ENCODE measurements around the gene MAP3K3.

The MAP3K3 gene

DNA sequence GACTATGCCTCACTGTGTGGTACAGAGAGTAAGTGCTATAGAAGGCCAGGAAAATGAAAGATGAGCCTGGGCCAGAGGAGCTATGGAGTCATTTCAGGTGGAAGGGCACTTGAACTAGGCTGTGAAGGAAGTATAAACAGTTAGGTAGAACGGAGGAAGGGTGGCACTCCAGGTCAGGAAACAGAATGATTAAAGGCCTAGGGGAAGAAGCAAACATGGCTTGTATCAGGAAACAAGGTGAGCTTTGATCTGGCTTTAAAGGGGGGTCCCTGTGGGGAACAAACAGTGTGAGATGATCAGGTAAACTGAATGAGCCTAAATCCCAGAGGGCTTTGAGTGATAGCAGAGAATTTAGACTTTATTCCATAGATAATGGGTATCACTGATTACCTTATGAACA, 16.9 kb downstream of the MAP3K3 start:
- DNase-seq (ENCODE audit: low read depth): no peak
- no peak overlapping the region for H3K4me3 ChIP-seq (ENCODE audit: low read length)
- TF ChIP-seq, protein P1, sequence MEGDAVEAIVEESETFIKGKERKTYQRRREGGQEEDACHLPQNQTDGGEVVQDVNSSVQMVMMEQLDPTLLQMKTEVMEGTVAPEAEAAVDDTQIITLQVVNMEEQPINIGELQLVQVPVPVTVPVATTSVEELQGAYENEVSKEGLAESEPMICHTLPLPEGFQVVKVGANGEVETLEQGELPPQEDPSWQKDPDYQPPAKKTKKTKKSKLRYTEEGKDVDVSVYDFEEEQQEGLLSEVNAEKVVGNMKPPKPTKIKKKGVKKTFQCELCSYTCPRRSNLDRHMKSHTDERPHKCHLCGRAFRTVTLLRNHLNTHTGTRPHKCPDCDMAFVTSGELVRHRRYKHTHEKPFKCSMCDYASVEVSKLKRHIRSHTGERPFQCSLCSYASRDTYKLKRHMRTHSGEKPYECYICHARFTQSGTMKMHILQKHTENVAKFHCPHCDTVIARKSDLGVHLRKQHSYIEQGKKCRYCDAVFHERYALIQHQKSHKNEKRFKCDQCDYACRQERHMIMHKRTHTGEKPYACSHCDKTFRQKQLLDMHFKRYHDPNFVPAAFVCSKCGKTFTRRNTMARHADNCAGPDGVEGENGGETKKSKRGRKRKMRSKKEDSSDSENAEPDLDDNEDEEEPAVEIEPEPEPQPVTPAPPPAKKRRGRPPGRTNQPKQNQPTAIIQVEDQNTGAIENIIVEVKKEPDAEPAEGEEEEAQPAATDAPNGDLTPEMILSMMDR (conservative IDR thresholded peaks at IDR 0.05; ENCODE audit: low read depth, low read length): no peak

DNA sequence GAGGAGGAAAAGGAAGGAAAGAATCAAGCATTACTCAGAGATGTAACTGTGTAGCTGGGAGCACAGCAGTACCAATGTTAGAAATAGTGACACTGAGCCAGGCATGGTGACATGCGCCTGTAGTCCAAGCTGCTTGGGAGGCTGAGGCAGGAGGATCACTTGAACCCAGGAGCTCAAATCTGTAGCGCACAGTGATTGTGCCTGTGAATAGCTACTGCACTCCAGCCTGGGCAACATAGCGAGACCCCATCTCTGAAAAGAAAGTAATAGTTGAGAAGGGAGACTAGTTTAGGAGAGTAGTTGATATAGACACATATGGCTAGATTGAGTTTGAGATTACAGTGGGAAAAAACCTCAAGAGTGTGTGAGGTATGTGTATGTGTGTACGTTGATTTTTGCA, 17.8 kb downstream of the MAP3K3 start:
- no peak overlapping the region for H3K4me3 ChIP-seq (ENCODE audit: low read length)

DNA sequence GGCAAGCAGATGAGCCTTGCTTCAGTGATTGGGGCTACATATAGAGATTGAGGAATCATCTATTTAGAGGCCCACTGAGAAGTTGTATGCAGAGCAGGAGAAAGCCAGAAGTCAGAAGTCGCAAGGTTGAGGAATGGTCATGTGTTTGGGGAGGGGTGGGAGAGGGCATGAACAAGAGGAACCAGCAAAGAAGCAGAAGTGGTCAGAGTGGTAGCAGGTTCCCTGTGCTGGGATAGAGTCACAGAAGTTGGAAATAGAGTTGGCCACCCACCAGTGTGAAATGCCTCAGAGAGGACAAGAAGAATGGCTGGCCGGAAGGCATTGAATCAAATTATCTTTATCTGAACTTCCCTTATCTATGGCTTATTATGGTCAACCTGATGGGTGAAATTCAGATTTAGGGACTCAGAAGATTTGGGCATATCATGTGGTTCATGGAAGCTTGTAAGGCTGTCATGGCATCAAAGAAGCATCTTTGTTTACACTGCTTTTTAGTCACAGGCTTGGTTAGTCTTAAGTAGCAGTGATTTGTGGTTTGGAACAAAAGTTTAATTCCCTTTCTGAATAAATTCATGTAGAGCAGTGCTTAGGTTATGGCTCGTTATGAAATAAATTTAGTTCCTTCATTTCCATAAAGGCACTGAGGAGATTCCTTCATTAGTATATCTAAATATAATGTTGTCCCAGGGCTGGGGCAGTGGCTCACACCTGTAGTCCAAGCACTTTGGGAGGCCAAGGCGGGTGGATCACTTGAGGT, 19.7 kb downstream of the MAP3K3 start:
- DNase-seq (ENCODE audit: low read depth): no peak
- no peak overlapping the region for H3K4me3 ChIP-seq (ENCODE audit: low read length)
- TF ChIP-seq, protein P1 (conservative IDR thresholded peaks at IDR 0.05; ENCODE audit: low read depth, low read length): no peak

More for the DNA sequence above, 17.8 kb downstream of the MAP3K3 start:
- no peak for DNase-seq (ENCODE audit: low read depth)
- TF ChIP-seq, protein P1 (conservative IDR thresholded peaks at IDR 0.05; ENCODE audit: low read depth, low read length): no peak

DNA sequence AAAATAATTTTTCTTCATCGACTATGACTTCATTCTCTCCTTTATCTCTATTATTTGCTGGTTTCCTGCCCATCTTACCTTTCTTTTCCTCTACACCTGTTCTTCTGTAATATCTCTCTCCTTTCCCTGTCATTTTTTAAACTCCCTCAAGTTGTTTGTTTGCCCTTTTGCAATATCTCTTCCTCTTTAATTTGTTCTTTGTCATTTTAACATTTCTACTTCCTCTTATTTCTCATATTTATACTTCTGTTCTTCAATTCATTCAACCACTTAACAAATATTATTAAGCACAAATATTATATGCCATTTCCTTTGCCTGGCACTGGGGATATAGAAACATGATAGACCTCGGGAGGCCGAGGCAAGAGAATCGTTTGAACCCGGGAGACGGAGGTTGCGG, 22.6 kb downstream of the MAP3K3 start:
- no peak overlapping the region for H3K4me3 ChIP-seq (ENCODE audit: low read length)
- no peak for DNase-seq (ENCODE audit: low read depth)
- TF ChIP-seq, protein P1 (conservative IDR thresholded peaks at IDR 0.05; ENCODE audit: low read depth, low read length): no peak

DNA sequence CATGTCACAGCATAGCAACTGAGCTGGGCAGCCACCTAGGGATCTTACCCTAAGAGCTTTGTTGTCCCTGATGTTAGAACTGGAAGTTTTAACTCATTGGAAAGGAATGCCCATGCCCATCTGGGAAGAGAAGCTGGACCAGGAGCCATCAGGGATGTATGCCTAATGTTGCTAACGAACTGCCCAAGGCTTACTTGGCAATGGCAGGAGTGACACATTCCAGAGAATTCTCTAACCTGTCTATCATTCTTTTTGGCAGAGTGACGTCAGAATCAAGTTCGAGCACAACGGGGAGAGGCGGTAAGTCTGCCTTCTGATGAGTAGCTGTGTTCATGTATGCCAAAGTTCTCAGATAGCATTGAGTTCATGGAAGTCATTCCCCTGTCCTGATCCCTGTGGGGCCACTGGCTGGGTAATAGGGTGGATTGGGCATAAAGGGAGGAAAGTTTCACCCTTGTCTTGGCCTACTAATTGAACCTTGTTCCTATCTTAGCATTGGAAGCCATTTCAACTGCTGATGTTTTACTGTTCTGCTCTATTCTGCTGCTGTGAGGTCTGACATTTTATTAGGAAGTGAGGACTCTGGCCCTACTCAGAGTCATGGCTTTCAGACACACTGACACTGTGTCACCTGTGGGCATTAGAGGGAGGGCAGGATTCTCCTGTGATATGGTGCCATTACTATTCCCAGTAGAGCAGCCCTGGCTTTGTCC, 23.7 kb downstream of the MAP3K3 start:
- H3K4me3 ChIP-seq (ENCODE audit: low read length): no peak overlapping the region
- TF ChIP-seq, protein P1 (conservative IDR thresholded peaks at IDR 0.05; ENCODE audit: low read depth, low read length): no peak
- DNase-seq (ENCODE audit: low read depth): no peak

- no peak for DNase-seq (ENCODE audit: low read depth)
- H3K4me3 ChIP-seq (ENCODE audit: low read length): no peak overlapping the region
- TF ChIP-seq, protein P1 (conservative IDR thresholded peaks at IDR 0.05; ENCODE audit: low read depth, low read length): no peak
Observed at GRCh38 chr17:63646488-63646806, 24.2 kb downstream of the MAP3K3 start.

Data from retinal pigment epithelial cell (primary cell).